ENCODE measurements around the gene RNASEH1. TPM values are rescaled to one million over a fixed set of nuclear protein-coding genes. Genes with fewer than 3 reads are reported as not detected.
A peak's percentile ranks its signal among the peaks of the same experiment; 100 is the strongest.

RNASEH1 gene
- total RNA-seq, 4 donors from 2014 or later = 17.9 to 26.3 (median 23.8) TPM

DNA sequence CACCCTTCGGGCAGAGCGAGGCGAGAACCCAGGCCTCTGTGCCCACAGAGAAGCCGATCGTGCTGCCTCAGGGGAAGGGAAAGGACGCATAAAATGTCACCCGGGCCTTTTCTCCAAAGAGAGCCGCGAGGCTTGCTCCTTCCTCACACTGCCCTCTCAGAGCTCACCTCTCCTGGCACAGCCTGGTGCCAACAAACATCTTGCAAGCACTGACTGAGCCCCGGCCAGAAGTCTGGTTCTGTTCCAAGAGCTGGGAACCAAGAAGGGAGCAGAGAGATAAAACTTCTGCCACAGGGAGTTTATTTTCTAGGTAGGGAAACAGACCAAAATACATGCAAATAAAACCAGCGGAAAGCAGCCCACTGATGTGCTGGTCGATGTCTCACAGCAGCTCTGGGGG lies 25.2 kb downstream of the RNASEH1 start:
- ATAC-seq (ENCODE audit: low FRiP score) = no peak

GRCh38 chr2:3529316-3530025 lies 28.7 kb downstream of the RNASEH1 start:
- no peak for DNase-seq (ENCODE audit: low spot score)
- ATAC-seq (ENCODE audit: low FRiP score) = no peak
- TF ChIP-seq, protein P1, sequence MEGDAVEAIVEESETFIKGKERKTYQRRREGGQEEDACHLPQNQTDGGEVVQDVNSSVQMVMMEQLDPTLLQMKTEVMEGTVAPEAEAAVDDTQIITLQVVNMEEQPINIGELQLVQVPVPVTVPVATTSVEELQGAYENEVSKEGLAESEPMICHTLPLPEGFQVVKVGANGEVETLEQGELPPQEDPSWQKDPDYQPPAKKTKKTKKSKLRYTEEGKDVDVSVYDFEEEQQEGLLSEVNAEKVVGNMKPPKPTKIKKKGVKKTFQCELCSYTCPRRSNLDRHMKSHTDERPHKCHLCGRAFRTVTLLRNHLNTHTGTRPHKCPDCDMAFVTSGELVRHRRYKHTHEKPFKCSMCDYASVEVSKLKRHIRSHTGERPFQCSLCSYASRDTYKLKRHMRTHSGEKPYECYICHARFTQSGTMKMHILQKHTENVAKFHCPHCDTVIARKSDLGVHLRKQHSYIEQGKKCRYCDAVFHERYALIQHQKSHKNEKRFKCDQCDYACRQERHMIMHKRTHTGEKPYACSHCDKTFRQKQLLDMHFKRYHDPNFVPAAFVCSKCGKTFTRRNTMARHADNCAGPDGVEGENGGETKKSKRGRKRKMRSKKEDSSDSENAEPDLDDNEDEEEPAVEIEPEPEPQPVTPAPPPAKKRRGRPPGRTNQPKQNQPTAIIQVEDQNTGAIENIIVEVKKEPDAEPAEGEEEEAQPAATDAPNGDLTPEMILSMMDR (IDR thresholded peaks at IDR 0.05) = no peak

More for the DNA sequence above, 25.2 kb downstream of the RNASEH1 start:
- no peak for DNase-seq (ENCODE audit: low spot score)
- TF ChIP-seq, protein P1 (IDR thresholded peaks at IDR 0.05) = no peak

GRCh38 chr2:3527886-3528785 lies 30.0 kb downstream of the RNASEH1 start:
- TF ChIP-seq, protein P1 (IDR thresholded peaks at IDR 0.05) = no peak
- no peak for DNase-seq (ENCODE audit: low spot score)
- ATAC-seq (ENCODE audit: low FRiP score) = no peak

DNA sequence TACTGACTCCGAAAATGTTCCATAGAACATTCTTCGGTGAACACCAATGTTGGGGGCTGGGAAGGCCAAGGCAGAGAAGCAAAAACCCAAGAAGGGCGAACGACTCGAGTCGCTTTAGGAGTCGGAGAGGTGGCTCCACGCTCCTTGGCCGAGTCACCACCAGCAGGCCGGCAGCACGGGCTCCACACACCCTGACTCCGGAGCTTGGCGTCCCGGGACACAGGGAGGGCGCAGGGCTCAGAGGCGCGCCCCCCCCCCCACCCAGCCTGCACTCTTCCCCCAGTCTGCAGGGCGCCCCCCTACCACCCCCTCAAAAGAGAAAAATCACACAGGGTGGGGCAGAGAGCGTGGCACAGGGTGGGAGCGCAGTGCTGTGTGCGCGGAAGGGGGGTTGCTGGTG lies 31.3 kb downstream of the RNASEH1 start:
- no peak for DNase-seq (ENCODE audit: low spot score)
- TF ChIP-seq, protein P1 (IDR thresholded peaks at IDR 0.05) = no peak
- no peak for ATAC-seq (ENCODE audit: low FRiP score)

DNA sequence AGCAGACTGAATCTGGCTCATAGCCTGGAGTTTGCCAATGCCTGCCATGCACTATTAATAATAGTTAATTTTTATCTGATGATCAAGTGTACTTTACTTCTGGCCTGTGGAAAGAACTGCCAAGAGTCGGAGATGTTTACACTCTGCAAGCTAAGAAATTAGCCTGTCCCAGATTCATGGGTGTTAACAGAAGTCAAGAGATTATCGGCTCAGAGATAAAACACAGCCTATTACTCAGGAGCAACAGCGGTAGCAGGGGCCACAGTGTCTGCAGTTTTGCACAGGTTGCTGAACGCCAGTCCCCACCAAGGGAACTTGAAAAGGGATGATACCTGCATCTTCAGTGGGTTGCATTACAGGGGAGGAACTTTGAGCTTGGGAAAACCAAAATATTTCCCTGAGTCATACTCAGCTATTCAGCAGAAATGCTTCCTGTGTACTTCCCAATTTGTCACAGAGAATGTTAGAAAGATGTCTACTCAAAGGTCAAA lies 34.5 kb downstream of the RNASEH1 start:
- DNase-seq (ENCODE audit: low spot score) (no peak), ATAC-seq (ENCODE audit: low FRiP score) (peak; percentile 35)
- TF ChIP-seq, protein P1 (IDR thresholded peaks at IDR 0.05) = no peak

DNA sequence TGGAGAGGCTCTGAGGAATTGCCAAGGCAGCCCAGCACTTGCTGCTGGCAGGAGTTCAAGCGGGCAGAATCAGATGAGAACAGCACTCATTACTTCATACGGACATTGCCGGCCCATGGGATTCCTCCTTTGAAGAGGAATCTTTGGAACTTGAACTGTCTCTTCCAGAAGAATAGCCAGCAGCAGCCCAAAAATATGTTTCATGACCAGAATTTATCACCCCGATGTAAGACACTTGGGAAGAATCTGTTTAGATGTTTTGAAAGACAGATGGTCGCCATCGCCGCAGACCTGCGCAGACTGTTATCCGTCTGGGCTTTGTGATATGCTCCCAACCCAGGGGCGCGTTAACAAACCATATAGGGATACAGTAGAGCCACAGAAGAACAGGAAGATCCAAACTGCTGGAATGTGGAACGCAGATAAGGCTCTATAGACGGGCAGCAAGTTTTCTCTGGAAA lies 35.1 kb downstream of the RNASEH1 start:
- ATAC-seq (ENCODE audit: low FRiP score) (no peak), DNase-seq (ENCODE audit: low spot score) (no peak)
- TF ChIP-seq, protein P1 (IDR thresholded peaks at IDR 0.05) = no peak
